Coronary artery (tissue), 2 donors: ENCODE data around the gene ZNF320.
A peak's percentile ranks its signal among the peaks of the same experiment; 100 is the strongest.
"Not testable (repeated sequence)": the region's sequence is repeated elsewhere in the genome, so short reads cannot be mapped to it uniquely, and the experiment has no call there.

Experiments
- DNase-seq: peaks from one replicate; pipeline ENCODE4 v3.0.0-alpha.2; 2017; ENCODE audit warnings: low spot score
- H3K27ac ChIP-seq, 2 donors: fragments of 200-600 bp; sonication (generic); one replicate each; pipeline ENCODE4 v1.5.1; 2016 to 2019
- H3K4me3 ChIP-seq: fragments of 200-600 bp; sonication (generic); 2 replicates; pipeline ENCODE4 v1.5.1; 2016; ENCODE audit warnings: mild to moderate bottlenecking, moderate library complexity
- CTCF ChIP-seq: fragments of 200-600 bp; sonication (generic); IDR thresholded peaks from one replicate; pipeline ENCODE4 v1.5.1; 2019; ENCODE audit warnings: antibody characterized with exemption

The ZNF320 gene

GRCh38 chr19:52942386-52943133, 45.1 kb upstream of the ZNF320 start:
- Histone ChIP-seq H3K27ac (peak overlapping the region; percentile 72 to 80), H3K4me3 (peak overlapping the region; percentile 78)
- peak; percentile 97 for DNase-seq
- no peak for TF ChIP-seq CTCF

DNA sequence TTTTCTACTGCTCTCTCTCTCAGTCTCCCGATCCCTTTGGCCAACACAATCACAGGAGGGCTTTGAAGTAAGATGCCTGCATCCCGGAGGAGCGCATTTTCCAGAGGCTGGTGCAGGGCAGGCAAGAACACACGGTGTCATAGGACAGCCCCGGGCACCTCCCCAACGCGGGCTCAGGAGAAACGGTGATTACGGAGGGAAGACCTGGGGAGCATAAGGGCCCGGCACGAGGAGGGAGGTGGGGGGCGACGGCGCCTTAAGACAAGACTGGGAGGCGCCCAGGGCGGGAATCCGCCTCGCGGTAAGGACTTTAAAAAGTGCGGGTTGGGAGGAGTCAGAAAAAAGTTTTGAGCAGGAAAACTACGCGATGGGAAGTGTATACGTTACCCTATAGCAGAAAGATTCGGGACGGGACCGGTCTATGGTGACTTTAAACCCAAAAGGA, 44.5 kb upstream of the ZNF320 start:
- Histone ChIP-seq H3K4me3 (peak overlapping the region; percentile 78), H3K27ac (peak overlapping the region; percentile 72 to 80)
- DNase-seq: no peak
- TF ChIP-seq CTCF: no peak

GRCh38 chr19:52941523-52941922, 44.1 kb upstream of the ZNF320 start:
- not testable (repeated sequence) for H3K27ac ChIP-seq

GRCh38 chr19:52940905-52941304, 43.5 kb upstream of the ZNF320 start:
- DNase-seq, H3K4me3 ChIP-seq, H3K27ac ChIP-seq: not testable (repeated sequence)

More at GRCh38 chr19:52941523-52941922, 44.1 kb upstream of the ZNF320 start:
- not testable (repeated sequence) for DNase-seq
- H3K4me3 ChIP-seq: peak overlapping the region; percentile 78

DNA sequence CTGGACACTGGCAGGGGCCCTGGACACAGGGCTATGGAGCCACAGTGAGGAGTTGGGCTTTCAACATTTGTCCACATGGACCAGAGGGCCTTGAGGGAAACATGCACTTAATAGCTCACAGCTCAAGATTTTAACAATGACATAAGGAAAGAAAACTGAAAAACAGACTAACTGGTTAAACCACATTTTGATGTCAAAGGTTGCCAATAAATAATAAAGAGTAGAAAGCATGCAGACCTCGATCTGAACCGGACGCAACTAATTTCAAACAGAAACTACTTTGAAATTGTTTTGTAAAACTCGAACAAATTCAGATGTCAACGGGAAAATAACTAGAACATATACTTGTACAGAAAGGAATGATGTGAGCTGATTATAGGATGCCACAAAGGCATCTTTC, 41.3 kb upstream of the ZNF320 start:
- Histone ChIP-seq H3K4me3 (no peak overlapping the region), H3K27ac (no peak overlapping the region)
- DNase-seq: no peak
- no peak for TF ChIP-seq CTCF

DNA sequence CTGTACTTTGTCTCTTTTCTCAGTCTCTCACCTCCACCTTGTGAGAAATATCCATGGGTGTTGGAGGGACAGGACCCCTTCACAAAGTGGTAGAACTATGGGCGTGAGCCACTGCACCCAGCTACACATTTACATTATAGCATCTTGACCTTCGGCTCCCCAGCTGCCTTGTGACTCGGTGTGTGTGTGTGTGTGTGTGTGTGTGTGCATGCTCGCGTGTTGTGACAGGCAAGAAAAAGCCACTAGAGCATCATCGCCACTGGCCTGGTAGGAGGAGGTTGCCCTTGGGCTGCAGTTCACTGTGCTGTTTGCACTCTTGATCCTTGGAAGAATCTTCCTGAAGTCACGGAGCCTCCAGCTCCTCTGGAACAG, 39.5 kb upstream of the ZNF320 start:
- Histone ChIP-seq H3K27ac (no peak overlapping the region), H3K4me3 (no peak overlapping the region)
- no peak for DNase-seq
- TF ChIP-seq CTCF: no peak

GRCh38 chr19:52936151-52936953, 38.9 kb upstream of the ZNF320 start:
- TF ChIP-seq CTCF: no peak
- Histone ChIP-seq H3K27ac (no peak overlapping the region), H3K4me3 (no peak overlapping the region)
- DNase-seq: no peak

DNA sequence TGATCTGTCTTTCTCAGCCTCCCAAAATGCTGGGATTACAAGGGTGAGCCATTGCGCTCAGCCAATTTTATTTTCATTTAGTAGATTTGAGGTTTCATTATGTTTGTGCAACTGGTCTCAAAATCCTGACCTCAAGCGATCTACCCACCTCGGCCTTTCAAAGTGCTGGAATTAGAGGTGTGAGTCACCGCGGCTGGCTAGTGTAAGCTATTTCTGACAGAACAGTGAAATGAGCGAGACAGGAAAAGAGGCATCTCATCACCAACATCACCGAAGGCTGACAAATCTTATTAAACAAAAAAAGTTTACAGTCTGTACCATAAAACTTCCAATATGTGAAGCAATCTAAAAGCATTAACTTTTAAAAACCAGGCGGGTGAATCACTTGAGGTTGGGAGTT, 38.0 kb upstream of the ZNF320 start:
- Histone ChIP-seq H3K4me3 (no peak overlapping the region), H3K27ac (no peak overlapping the region)
- TF ChIP-seq CTCF: no peak
- DNase-seq: no peak

GRCh38 chr19:52924641-52925040, 27.2 kb upstream of the ZNF320 start:
- DNase-seq, H3K27ac ChIP-seq, H3K4me3 ChIP-seq: not testable (repeated sequence)
